Lower lobe of right lung (tissue), 2 donors: ENCODE results near the gene POP7. TPM values are rescaled to one million over a fixed set of nuclear protein-coding genes. Genes with fewer than 3 reads are reported as not detected.

ENCODE experiments used
- ATAC-seq, 2 donors: fragments of 200-7000 bp; cut with Tn5 transposase; one replicate each; pipeline ENCODE4 v1.9.1; 2020 to 2022; ENCODE audit warnings: mild to moderate bottlenecking in 2 of 2, moderate library complexity in 2 of 2
- DNase-seq: peaks from one replicate; pipeline ENCODE4 v3.0.0-alpha.2; 2020
- H3K27ac ChIP-seq: fragments of 200-600 bp; one replicate; pipeline ENCODE4 v1.8.0; 2022
- H3K27me3 ChIP-seq: fragments of 200-600 bp; one replicate; pipeline ENCODE4 v1.8.0; 2022; ENCODE audit warnings: low read depth
- H3K36me3 ChIP-seq: fragments of 200-600 bp; one replicate; pipeline ENCODE4 v1.8.0; 2022; ENCODE audit warnings: mild to moderate bottlenecking
- H3K4me1 ChIP-seq: fragments of 200-600 bp; one replicate; pipeline ENCODE4 v1.8.0; 2022
- H3K4me3 ChIP-seq: fragments of 200-600 bp; one replicate; pipeline ENCODE4 v1.8.0; 2022; ENCODE audit warnings: mild to moderate bottlenecking
- H3K9me3 ChIP-seq: fragments of 200-600 bp; one replicate; pipeline ENCODE4 v1.8.0; 2022
- intact Hi-C: fragments of 100-400 bp; cut with DNase I; formaldehyde crosslinking; loops from one replicate; pipeline ENCODE4 v1.11.0; 2022
- total RNA-seq: library from RNA; stranded (reverse); fragmentation: NEBNext Ultra II Directional; extraction: Animal tissue kit (Norgen Biotek cat#: 25700); gene quantifications from one replicate; pipeline ENCODE4 v1.2.1, GENCODE V29; 2021
- TF ChIP-seq, protein P1 (sequence below): fragments of 200-600 bp; IDR thresholded peaks from one replicate; pipeline ENCODE4 v1.8.0; 2022; ENCODE audit warnings: antibody characterized with exemption, mild to moderate bottlenecking
- donor health status: DM: no; HTN: yes; CAD: no; lungs with severe emphysema.

POP7 gene
- total RNA-seq, 1 donor from 2014 or later: 21.5 TPM

DNA sequence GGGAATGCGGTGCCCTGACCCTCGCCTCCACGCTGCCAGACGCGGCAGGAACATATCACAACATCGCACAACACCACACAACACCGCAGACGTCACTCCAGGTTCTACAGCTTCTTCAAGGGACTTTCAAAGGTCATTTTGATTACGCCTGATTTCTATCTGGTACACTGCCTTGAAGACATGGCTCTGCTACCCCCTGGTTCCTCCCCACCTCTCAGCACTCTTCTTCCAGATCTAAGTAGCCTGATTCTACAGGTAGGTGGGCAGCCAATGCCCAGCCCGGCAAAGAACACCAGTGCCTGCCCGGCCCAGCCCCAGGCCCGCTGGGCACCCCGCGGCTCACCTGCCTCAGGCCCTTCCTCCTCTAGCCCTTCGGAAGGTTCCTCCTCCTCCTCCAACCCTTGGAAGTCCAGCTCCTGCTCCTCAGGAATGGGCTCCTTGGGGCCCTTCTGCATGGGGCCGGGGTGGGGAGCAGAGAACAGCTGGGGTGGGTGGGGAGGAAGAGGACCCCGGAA, 20.2 kb upstream of the POP7 start:
- intact Hi-C loops: no loop called here
- no peak overlapping the region for H3K4me3 ChIP-seq
- TF ChIP-seq, protein P1, sequence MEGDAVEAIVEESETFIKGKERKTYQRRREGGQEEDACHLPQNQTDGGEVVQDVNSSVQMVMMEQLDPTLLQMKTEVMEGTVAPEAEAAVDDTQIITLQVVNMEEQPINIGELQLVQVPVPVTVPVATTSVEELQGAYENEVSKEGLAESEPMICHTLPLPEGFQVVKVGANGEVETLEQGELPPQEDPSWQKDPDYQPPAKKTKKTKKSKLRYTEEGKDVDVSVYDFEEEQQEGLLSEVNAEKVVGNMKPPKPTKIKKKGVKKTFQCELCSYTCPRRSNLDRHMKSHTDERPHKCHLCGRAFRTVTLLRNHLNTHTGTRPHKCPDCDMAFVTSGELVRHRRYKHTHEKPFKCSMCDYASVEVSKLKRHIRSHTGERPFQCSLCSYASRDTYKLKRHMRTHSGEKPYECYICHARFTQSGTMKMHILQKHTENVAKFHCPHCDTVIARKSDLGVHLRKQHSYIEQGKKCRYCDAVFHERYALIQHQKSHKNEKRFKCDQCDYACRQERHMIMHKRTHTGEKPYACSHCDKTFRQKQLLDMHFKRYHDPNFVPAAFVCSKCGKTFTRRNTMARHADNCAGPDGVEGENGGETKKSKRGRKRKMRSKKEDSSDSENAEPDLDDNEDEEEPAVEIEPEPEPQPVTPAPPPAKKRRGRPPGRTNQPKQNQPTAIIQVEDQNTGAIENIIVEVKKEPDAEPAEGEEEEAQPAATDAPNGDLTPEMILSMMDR: no peak
- peaks cover 85% of the 10 kb centered on the region for H3K36me3 ChIP-seq
- peaks cover 9% of the 10 kb centered on the region for H3K4me1 ChIP-seq
- no peaks in the 10 kb centered on the region for H3K9me3 ChIP-seq
- DNase-seq (no peak), ATAC-seq (no peak)
- H3K27ac ChIP-seq: no peak overlapping the region
- no peaks in the 10 kb centered on the region for H3K27me3 ChIP-seq

DNA sequence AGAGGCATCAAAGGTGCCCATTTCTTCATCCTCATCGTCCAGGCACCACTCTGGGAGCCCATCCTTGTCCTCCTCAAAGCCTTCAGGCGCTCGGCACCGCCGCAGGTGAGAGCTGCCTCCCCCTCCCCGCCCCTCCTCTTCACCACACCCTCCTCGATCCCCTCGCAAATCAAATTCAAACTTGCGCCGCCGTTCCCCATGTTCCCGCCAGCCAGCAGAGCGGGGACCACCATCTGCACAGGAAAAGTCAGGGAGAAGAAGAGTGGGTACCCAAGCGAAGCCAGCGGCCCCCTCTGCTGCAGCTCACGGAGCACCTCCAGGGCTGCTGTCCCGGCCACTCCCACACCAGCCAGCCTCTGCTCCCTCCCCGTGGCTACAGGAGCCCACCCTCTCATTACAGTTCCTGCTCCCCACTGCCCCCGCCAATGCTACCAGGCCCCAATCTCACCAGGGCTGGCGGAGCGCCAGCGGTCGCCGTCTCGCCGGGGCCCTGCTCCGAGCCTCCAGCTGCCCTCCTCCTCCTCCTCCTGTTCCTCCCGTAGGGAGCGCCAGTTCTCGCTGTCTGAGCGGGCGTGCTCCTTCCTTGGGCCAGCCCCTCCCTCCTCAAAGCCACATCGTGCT, 19.6 kb upstream of the POP7 start:
- peaks cover 13% of the 10 kb centered on the region for H3K4me1 ChIP-seq
- DNase-seq (no peak), ATAC-seq (no peak)
- intact Hi-C loops: no loop called here
- TF ChIP-seq, protein P1: no peak
- H3K9me3 ChIP-seq: no peaks in the 10 kb centered on the region
- no peak overlapping the region for H3K27ac ChIP-seq
- no peak overlapping the region for H3K4me3 ChIP-seq
- no peaks in the 10 kb centered on the region for H3K27me3 ChIP-seq
- H3K36me3 ChIP-seq: peaks cover 78% of the 10 kb centered on the region

DNA sequence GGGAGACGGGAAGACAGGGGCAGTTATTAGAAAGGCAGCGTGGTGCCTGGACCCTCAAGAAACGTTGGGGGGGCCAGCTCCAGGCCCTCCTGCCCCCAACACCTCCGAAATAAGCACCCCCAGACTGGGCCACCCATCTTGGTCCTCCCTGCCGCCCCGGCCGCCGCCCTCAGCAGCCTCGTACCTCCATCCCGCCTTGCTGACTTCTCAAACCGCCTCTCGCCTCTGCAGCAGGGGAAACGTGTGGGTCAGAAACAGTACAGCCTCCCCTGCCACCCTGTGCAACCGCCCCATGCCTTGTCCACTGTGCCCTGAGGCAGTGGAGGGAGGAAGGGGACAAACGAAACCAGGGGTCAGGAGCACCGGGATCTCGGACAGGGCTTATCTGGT, 19.1 kb upstream of the POP7 start:
- DNase-seq (no peak), ATAC-seq (no peak)
- Histone ChIP-seq H3K9me3 (no peaks in the 10 kb centered on the region), H3K4me3 (no peak overlapping the region), H3K27me3 (no peaks in the 10 kb centered on the region), H3K4me1 (peaks cover 18% of the 10 kb centered on the region), H3K27ac (no peak overlapping the region), H3K36me3 (peaks cover 73% of the 10 kb centered on the region)
- TF ChIP-seq, protein P1: no peak
- intact Hi-C loops: no loop called here

DNA sequence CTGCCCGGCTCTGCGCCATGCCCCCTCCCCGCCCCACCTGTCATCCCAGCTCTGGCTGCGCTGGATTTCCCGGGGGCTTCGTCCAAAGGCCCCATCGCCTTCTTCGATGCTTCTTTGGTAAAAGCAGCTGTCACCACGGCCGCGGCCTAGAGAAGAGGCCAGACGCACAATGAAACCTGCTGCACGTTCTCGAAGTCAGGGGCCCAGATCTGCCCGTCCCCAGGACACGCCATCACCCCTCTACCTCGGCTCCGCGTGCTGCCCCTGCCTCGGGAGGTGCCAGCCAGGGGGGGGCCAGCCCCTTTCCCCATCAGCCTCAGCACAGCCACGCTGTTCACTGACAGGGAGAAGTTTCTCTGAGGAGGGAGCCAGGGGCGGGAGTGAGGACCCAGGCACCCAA, 18.7 kb upstream of the POP7 start:
- H3K4me3 ChIP-seq: no peak overlapping the region
- no peaks in the 10 kb centered on the region for H3K27me3 ChIP-seq
- intact Hi-C loops: no loop called here
- no peaks in the 10 kb centered on the region for H3K9me3 ChIP-seq
- no peak for DNase-seq
- peaks cover 69% of the 10 kb centered on the region for H3K36me3 ChIP-seq
- no peak for ATAC-seq
- no peak overlapping the region for H3K27ac ChIP-seq
- TF ChIP-seq, protein P1: no peak
- peaks cover 23% of the 10 kb centered on the region for H3K4me1 ChIP-seq

DNA sequence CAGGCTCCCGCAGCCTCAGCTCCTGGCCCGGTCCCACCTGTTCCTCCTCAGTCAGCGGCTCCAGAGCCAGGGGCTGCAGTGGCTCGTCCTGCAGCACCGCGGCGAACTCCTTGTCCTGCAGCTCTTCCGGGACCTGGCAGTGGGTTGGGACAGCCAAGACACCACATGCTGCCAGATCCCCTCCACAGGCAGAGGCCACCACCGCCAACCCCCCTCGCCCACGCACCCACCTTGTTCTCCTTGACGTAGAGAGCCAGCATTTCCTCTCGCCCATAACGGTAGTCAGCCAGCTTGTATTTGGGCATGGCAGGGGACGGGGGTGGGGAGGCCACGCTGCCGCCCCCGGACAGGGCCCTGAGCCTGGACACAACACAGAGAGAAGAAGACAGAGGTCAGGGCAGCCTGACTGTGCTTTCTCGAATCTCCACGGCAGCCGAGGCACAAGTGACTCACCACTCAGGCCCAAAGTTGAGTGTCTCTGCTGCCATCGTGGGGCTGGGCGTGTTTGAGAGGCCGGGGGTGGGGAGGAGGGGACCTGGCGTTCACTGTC, 18.1 kb upstream of the POP7 start:
- no peak for DNase-seq
- intact Hi-C loops: no loop called here
- peaks cover 63% of the 10 kb centered on the region for H3K36me3 ChIP-seq

More for the DNA sequence above, 18.1 kb upstream of the POP7 start:
- Histone ChIP-seq H3K27ac (no peak overlapping the region), H3K9me3 (no peaks in the 10 kb centered on the region), H3K4me3 (no peak overlapping the region), H3K4me1 (peaks cover 28% of the 10 kb centered on the region), H3K27me3 (no peaks in the 10 kb centered on the region)
- TF ChIP-seq, protein P1: no peak
- ATAC-seq: no peak
